HEK293 (cell line): ENCODE data around the gene SAC3D1.
A peak's percentile ranks its signal among the peaks of the same experiment; 100 is the strongest.

Experiments used
- CTCF ChIA-PET: fragments of 350-600 bp; formaldehyde crosslinking; extraction: SDS; loops from one replicate; lab custom pipeline; 2021; ENCODE audit warnings: antibody characterized with exemption; lab: Yijun Ruan, JAX
- POLR2A ChIA-PET: fragments of 300-600 bp; formaldehyde crosslinking; extraction: SDS; loops from one replicate; lab custom pipeline; 2020; ENCODE audit warnings: antibody characterized with exemption, inconsistent platforms; lab: Yijun Ruan, JAX
- H3K27ac ChIP-seq: fragments of 200-500 bp; sonication (Bioruptor generic); 2 replicates; pipeline ENCODE4 v1.5.1; 2014; ENCODE audit warnings: low read depth, low read length, control low read depth, inconsistent platforms; ENCODE audit errors: extremely low read depth
- H3K36me3 ChIP-seq, 2 experiments: fragments of 200-500 bp in 1 of 2; sonication (Bioruptor generic) in 1 of 2; 1 replicate in 1 of 2; 2 replicates in 1 of 2; pipeline ENCODE4 v1.5.1; 2014 to 2017; ENCODE audit warnings: inconsistent platforms in 2 of 2, low read length in 2 of 2; ENCODE audit not compliant: control insufficient read depth in 2 of 2, insufficient read depth in 1 of 2
- H3K4me1 ChIP-seq: fragments of 200-500 bp; sonication (Bioruptor generic); 2 replicates; pipeline ENCODE4 v1.5.1; 2014; ENCODE audit warnings: mild to moderate bottlenecking, low read length, inconsistent platforms; ENCODE audit not compliant: control insufficient read depth, insufficient read depth
- H3K4me3 ChIP-seq: 2 replicates; pipeline ENCODE4 v1.5.1; 2011; ENCODE audit warnings: low read depth, mild to moderate bottlenecking, control low read depth, low read length, moderate library complexity
- H3K9me3 ChIP-seq: fragments of 200-500 bp; sonication (Bioruptor generic); 2 replicates; pipeline ENCODE4 v1.5.1; 2014; ENCODE audit warnings: low read depth, low read length, inconsistent platforms; ENCODE audit not compliant: control insufficient read depth, insufficient read depth
- GLI4 ChIP-seq: fragments of 450-650 bp; formaldehyde crosslinking; IDR thresholded peaks from 2 replicates; pipeline ENCODE4 v1.5.1; 2016; ENCODE audit warnings: missing biosample characterization, missing genetic modification characterization
- GLIS2 ChIP-seq: fragments of 450-650 bp; formaldehyde crosslinking; IDR thresholded peaks from 2 replicates; pipeline ENCODE4 v1.5.1; 2016; ENCODE audit warnings: missing biosample characterization, missing genetic modification characterization
- KLF8 ChIP-seq: fragments of 450-650 bp; formaldehyde crosslinking; IDR thresholded peaks from 2 replicates; pipeline ENCODE4 v1.5.1; 2016; ENCODE audit warnings: missing biosample characterization, missing genetic modification characterization
- KLF9 ChIP-seq: fragments of 450-650 bp; formaldehyde crosslinking; IDR thresholded peaks from 2 replicates; pipeline ENCODE4 v1.5.1; 2016; ENCODE audit warnings: missing biosample characterization, missing genetic modification characterization, low read depth
- YY2 ChIP-seq: fragments of 450-650 bp; formaldehyde crosslinking; IDR thresholded peaks from 2 replicates; pipeline ENCODE4 v1.5.1; 2016; ENCODE audit warnings: missing biosample characterization, missing genetic modification characterization
- ZBTB17 ChIP-seq: fragments of 450-650 bp; formaldehyde crosslinking; IDR thresholded peaks from 2 replicates; pipeline ENCODE4 v1.5.1; 2016; ENCODE audit warnings: missing biosample characterization, missing genetic modification characterization
- ZBTB20 ChIP-seq: fragments of 450-650 bp; formaldehyde crosslinking; IDR thresholded peaks from 2 replicates; pipeline ENCODE4 v1.5.1; 2016; ENCODE audit warnings: missing biosample characterization, missing genetic modification characterization
- ZBTB8A ChIP-seq: fragments of 450-650 bp; formaldehyde crosslinking; IDR thresholded peaks from 2 replicates; pipeline ENCODE4 v1.5.1; 2016; ENCODE audit warnings: missing biosample characterization, missing genetic modification characterization
- ZFHX2 ChIP-seq: fragments of 450-650 bp; formaldehyde crosslinking; conservative IDR thresholded peaks from 2 replicates; pipeline ENCODE4 v1.5.1; 2016; ENCODE audit warnings: missing biosample characterization, missing genetic modification characterization
- ZFP69B ChIP-seq: fragments of 450-650 bp; formaldehyde crosslinking; IDR thresholded peaks from 2 replicates; pipeline ENCODE4 v1.5.1; 2016; ENCODE audit warnings: missing biosample characterization, missing genetic modification characterization
- ZIC2 ChIP-seq: fragments of 450-650 bp; formaldehyde crosslinking; IDR thresholded peaks from 2 replicates; pipeline ENCODE4 v1.5.1; 2016; ENCODE audit warnings: missing biosample characterization, missing genetic modification characterization
- ZNF133 ChIP-seq: fragments of 450-650 bp; formaldehyde crosslinking; IDR thresholded peaks from 2 replicates; pipeline ENCODE4 v1.5.1; 2016; ENCODE audit warnings: missing biosample characterization, missing genetic modification characterization
- ZNF146 ChIP-seq: fragments of 450-650 bp; formaldehyde crosslinking; IDR thresholded peaks from 2 replicates; pipeline ENCODE4 v1.5.1; 2016; ENCODE audit warnings: missing biosample characterization, missing genetic modification characterization
- ZNF324 ChIP-seq: fragments of 450-650 bp; formaldehyde crosslinking; IDR thresholded peaks from 2 replicates; pipeline ENCODE4 v1.5.1; 2016; ENCODE audit warnings: missing biosample characterization, missing genetic modification characterization
- ZNF335 ChIP-seq: fragments of 450-650 bp; formaldehyde crosslinking; conservative IDR thresholded peaks from 2 replicates; pipeline ENCODE4 v1.5.1; 2016; ENCODE audit warnings: missing biosample characterization, missing genetic modification characterization
- ZNF600 ChIP-seq: fragments of 450-650 bp; formaldehyde crosslinking; IDR thresholded peaks from 2 replicates; pipeline ENCODE4 v1.5.1; 2016; ENCODE audit warnings: missing biosample characterization, missing genetic modification characterization
- ZNF610 ChIP-seq: fragments of 450-650 bp; formaldehyde crosslinking; IDR thresholded peaks from 2 replicates; pipeline ENCODE4 v1.5.1; 2016; ENCODE audit warnings: missing biosample characterization, missing genetic modification characterization, borderline replicate concordance
- ZNF629 ChIP-seq: fragments of 450-650 bp; formaldehyde crosslinking; IDR thresholded peaks from 2 replicates; pipeline ENCODE4 v1.5.1; 2017; ENCODE audit warnings: missing biosample characterization, missing genetic modification characterization
- ZNF660 ChIP-seq: fragments of 450-650 bp; IDR thresholded peaks from 2 replicates; pipeline ENCODE4 v1.5.1; 2018; ENCODE audit warnings: missing biosample characterization, mild to moderate bottlenecking, missing genetic modification characterization
- TF ChIP-seq, protein P1 (sequence below): sonication (generic); formaldehyde crosslinking; IDR thresholded peaks from 2 replicates; pipeline ENCODE4 v1.8.1; 2022; ENCODE audit warnings: mild to moderate bottlenecking, moderate library complexity, missing genetic modification reagents
- TF ChIP-seq, protein P2 (sequence below): fragments of 450-650 bp; IDR thresholded peaks from 2 replicates; pipeline ENCODE4 v1.5.1; 2018; ENCODE audit warnings: missing biosample characterization, mild to moderate bottlenecking, missing genetic modification characterization
- TF ChIP-seq, protein P3 (sequence below): fragments of 450-650 bp; formaldehyde crosslinking; IDR thresholded peaks from 2 replicates; pipeline ENCODE4 v1.5.1; 2017; ENCODE audit warnings: missing biosample characterization, missing genetic modification characterization
- TF ChIP-seq, protein P4 (sequence below): fragments of 450-650 bp; formaldehyde crosslinking; IDR thresholded peaks from 2 replicates; pipeline ENCODE4 v1.5.1; 2016; ENCODE audit warnings: missing biosample characterization, missing genetic modification characterization
- TF ChIP-seq, protein P5 (sequence below): fragments of 450-650 bp; formaldehyde crosslinking; IDR thresholded peaks from 2 replicates; pipeline ENCODE4 v1.5.1; 2016; ENCODE audit warnings: missing biosample characterization, missing genetic modification characterization

Gene SAC3D1

DNA sequence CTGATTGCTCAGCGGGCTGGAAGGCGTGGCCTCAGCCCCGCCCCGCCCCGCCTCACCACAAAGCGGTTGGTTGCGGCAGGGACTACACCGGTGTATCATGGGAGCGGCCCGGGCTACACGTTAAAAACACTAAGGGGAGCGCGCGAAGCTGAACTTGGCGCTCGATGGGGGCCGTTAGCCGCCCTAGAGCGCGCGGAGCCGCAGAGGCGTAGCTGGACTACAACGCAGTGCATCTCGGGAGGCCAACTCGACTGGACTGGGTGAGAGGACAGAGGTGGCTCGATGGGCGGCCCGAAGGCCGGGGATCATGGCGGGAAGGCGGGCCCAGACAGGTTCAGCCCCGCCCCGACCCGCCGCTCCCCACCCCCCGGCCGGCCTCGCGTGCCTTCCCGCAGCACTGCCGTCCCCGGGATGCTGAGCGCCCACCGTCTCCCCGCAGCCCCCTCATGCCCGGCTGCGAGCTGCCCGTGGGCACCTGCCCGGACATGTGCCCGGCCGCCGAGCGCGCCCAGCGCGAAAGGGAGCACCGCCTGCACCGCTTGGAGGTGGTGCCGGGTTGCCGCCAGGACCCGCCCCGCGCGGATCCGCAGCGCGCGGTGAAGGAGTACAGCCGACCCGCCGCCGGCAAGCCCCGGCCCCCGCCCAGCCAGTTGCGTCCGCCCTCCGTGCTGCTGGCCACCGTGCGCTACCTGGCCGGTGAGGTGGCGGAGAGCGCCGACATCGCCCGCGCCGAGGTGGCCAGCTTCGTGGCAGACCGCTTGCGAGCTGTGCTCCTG, at the start of gene SAC3D1:
Gene SAC3D1, plus strand, starts transcription at position 364 of the 776 bp plus-strand sequence. Its CDS starts 83 bp downstream, at position 447.
- peak within 1 kb of the TSS; percentile 80 for H3K4me3 ChIP-seq
- H3K36me3 ChIP-seq: peaks cover 0 to 47% of the 10 kb centered on the region in 2 experiments; a peak in 2 of 3 replicates
- peak within 1 kb of the TSS; percentile 75 for H3K27ac ChIP-seq
- ChIA-PET POLR2A (interaction anchor here (0.6 to 2.1 kb wide), 14 partner anchors 9 to 239 kb away, joined by 3 to 17 read pairs (median 5); partner anchors contain the start of genes ARL2, ATG2A, CDCA5 and FAU), CTCF (interaction anchor here (0.6 to 1.6 kb wide), 6 partner anchors 27 to 172 kb away, joined by 3 to 5 read pairs (median 4); partner anchors contain the start of genes ARL2 and CDCA5)
- no peaks in the 10 kb centered on the region for H3K4me1 ChIP-seq
- no peaks in the 10 kb centered on the region for H3K9me3 ChIP-seq
- TF ChIP-seq, protein P1, sequence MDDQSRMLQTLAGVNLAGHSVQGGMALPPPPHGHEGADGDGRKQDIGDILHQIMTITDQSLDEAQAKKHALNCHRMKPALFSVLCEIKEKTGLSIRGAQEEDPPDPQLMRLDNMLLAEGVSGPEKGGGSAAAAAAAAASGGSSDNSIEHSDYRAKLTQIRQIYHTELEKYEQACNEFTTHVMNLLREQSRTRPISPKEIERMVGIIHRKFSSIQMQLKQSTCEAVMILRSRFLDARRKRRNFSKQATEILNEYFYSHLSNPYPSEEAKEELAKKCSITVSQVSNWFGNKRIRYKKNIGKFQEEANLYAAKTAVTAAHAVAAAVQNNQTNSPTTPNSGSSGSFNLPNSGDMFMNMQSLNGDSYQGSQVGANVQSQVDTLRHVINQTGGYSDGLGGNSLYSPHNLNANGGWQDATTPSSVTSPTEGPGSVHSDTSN (CRISPR knock-in tag): peak; percentile 82; the same call in 1 of the 2 replicates
- TF ChIP-seq, protein P2, sequence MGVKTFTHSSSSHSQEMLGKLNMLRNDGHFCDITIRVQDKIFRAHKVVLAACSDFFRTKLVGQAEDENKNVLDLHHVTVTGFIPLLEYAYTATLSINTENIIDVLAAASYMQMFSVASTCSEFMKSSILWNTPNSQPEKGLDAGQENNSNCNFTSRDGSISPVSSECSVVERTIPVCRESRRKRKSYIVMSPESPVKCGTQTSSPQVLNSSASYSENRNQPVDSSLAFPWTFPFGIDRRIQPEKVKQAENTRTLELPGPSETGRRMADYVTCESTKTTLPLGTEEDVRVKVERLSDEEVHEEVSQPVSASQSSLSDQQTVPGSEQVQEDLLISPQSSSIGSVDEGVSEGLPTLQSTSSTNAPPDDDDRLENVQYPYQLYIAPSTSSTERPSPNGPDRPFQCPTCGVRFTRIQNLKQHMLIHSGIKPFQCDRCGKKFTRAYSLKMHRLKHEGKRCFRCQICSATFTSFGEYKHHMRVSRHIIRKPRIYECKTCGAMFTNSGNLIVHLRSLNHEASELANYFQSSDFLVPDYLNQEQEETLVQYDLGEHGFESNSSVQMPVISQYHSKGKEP (tag by site-specific recombination): no peak
- TF ChIP-seq KLF9 (tag by site-specific recombination): peak; percentile 76
- TF ChIP-seq ZNF324 (tag by site-specific recombination): no peak
- TF ChIP-seq YY2 (tag by site-specific recombination): no peak
- TF ChIP-seq GLIS2 (tag by site-specific recombination): peak; percentile 72
- TF ChIP-seq ZNF629: peak; percentile 62
- TF ChIP-seq ZFP69B (tag by site-specific recombination): peak; percentile 37; the same call in 1 of the 2 replicates
- peak; percentile 36 for TF ChIP-seq ZNF660 (tag by site-specific recombination)
- 0 out of 2 replicates have a peak, but pooled peaks have one; percentile 28 for TF ChIP-seq ZNF600 (tag by site-specific recombination)
- TF ChIP-seq, protein P3, sequence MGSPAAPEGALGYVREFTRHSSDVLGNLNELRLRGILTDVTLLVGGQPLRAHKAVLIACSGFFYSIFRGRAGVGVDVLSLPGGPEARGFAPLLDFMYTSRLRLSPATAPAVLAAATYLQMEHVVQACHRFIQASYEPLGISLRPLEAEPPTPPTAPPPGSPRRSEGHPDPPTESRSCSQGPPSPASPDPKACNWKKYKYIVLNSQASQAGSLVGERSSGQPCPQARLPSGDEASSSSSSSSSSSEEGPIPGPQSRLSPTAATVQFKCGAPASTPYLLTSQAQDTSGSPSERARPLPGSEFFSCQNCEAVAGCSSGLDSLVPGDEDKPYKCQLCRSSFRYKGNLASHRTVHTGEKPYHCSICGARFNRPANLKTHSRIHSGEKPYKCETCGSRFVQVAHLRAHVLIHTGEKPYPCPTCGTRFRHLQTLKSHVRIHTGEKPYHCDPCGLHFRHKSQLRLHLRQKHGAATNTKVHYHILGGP: no peak
- TF ChIP-seq, protein P4, sequence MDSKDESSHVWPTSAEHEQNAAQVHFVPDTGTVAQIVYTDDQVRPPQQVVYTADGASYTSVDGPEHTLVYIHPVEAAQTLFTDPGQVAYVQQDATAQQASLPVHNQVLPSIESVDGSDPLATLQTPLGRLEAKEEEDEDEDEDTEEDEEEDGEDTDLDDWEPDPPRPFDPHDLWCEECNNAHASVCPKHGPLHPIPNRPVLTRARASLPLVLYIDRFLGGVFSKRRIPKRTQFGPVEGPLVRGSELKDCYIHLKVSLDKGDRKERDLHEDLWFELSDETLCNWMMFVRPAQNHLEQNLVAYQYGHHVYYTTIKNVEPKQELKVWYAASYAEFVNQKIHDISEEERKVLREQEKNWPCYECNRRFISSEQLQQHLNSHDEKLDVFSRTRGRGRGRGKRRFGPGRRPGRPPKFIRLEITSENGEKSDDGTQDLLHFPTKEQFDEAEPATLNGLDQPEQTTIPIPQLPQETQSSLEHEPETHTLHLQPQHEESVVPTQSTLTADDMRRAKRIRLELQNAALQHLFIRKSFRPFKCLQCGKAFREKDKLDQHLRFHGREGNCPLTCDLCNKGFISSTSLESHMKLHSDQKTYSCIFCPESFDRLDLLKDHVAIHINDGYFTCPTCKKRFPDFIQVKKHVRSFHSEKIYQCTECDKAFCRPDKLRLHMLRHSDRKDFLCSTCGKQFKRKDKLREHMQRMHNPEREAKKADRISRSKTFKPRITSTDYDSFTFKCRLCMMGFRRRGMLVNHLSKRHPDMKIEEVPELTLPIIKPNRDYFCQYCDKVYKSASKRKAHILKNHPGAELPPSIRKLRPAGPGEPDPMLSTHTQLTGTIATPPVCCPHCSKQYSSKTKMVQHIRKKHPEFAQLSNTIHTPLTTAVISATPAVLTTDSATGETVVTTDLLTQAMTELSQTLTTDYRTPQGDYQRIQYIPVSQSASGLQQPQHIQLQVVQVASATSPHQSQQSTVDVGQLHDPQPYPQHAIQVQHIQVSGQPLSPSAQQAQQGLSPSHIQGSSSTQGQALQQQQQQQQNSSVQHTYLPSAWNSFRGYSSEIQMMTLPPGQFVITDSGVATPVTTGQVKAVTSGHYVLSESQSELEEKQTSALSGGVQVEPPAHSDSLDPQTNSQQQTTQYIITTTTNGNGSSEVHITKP: peak; percentile 83
- TF ChIP-seq ZBTB8A: peak; percentile 88
- TF ChIP-seq ZFHX2 (tag by site-specific recombination): peak; percentile 58; the same call in 1 of the 2 replicates
- TF ChIP-seq ZBTB20 (tag by site-specific recombination): peak; percentile 70; the same call in 1 of the 2 replicates
- no peak for TF ChIP-seq ZNF133 (tag by site-specific recombination)
- TF ChIP-seq ZBTB17 (tag by site-specific recombination): peak; percentile 81
- peak; percentile 55 for TF ChIP-seq ZNF335 (tag by site-specific recombination)
- TF ChIP-seq KLF8: peak; percentile 93
- no peak for TF ChIP-seq GLI4 (tag by site-specific recombination)
- 0 out of 2 replicates have a peak, but pooled peaks have one; percentile 20 for TF ChIP-seq ZIC2 (tag by site-specific recombination)
- TF ChIP-seq, protein P5, sequence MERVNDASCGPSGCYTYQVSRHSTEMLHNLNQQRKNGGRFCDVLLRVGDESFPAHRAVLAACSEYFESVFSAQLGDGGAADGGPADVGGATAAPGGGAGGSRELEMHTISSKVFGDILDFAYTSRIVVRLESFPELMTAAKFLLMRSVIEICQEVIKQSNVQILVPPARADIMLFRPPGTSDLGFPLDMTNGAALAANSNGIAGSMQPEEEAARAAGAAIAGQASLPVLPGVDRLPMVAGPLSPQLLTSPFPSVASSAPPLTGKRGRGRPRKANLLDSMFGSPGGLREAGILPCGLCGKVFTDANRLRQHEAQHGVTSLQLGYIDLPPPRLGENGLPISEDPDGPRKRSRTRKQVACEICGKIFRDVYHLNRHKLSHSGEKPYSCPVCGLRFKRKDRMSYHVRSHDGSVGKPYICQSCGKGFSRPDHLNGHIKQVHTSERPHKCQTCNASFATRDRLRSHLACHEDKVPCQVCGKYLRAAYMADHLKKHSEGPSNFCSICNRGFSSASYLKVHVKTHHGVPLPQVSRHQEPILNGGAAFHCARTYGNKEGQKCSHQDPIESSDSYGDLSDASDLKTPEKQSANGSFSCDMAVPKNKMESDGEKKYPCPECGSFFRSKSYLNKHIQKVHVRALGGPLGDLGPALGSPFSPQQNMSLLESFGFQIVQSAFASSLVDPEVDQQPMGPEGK (tag by site-specific recombination): peak; percentile 89
- TF ChIP-seq ZNF146: no peak
- TF ChIP-seq ZNF610 (tag by site-specific recombination): peak; percentile 58; the same call in 1 of the 2 replicates
